Measurements from ENCODE around the gene CCDC51.

CCDC51 gene

DNA sequence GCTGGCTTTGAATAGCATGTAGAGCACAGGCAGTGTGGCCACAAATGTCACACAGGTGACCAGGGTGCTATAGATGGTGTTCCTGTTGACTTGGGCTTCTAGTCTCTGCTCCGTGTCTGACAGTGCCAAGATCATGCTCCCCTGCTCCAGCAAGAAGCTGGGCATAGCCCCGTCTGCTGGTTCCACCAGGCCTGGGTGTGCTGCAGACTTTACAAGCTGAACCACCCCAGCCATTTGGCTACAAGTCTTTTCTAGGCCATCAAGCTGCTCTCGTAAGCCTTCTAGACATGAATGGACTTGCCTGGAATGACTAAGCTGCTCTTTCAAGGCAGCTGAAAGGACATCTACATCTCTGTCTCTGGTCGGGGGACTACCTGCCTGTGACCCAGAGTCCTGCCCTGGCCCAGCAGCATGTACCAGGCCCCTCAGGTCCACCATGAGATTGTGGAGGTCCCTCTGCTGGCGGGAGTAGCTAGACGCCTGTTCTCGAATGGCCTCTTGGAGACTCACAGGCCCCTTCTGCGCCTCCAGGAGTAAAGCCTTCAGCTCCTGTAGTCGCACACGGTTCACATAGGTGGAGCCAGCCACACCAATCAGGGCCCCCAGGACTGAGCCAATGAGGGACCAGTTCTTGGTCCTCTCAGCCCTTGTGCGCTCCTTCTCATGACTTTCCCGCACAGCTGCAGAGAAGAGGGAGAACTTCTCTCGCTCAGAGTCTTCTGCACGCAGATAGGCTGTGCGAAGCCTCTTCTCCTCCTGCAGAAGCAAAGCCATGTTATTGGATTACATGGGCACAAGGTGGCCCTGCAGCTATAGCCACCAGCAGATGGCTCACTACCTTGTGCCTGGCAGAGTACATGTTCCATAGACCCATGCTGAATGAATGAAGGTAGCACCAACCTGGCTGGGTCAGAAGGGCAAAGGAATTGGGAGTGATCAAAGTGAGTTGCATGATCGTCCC, 7.2 kb downstream of the CCDC51 start:
- no peak for DNase-seq

DNA sequence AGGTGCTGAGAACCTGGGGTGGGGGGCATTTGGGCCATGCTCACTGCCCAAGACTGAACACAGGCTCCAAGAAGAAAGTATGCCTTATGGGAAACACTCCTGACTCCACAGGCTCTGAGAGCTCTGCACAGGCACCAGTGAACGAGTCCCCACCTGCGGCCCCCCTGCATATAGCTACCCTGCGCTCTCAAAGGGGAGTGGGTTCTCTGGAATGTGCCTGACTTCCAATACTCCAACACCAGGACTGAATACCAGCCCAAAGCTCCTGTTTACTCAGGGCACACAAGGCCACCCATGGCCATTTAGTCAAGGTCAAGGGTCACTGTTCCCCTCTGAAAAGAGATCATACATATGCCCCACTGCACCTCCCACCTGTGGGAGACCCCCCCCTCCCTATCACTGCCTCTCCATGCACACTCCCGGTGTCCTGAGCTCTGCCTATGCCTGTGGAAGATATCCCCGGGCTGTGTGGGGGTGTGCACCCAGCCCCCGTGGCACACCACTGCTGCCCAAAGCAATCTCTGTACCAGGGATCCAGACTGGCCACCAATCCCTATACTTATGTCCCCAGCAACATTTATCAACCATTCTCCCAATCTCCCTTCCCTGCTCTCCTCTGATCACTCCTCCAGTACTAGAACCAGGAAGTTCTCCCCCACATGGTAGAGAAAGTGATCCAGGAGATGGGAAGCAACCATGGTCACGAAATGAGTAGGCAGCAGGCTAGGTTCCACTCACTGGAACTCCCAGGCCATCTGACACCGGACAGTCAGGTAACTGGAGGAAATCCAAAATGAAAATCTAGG, 8.5 kb downstream of the CCDC51 start:
- DNase-seq, result no peak

DNA sequence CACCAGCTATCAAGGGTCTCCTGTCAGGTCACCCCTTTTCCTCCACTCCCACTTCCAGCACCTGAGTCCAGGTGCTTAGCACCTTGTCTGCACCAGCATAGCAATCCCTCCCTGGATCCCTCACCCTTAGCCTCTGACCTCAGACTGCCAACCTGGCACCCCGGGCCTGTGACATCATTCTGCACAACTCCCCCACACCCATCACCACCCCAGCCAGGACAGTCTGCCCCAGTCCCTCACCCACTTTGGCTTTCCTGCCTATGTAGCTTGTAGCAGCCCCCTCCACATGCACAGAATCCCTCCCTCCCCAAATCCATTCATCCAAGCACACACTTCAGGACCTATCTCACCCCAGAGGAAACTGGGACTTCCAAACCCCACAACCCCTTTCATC, 9.2 kb downstream of the CCDC51 start:
- no peak for DNase-seq

DNA sequence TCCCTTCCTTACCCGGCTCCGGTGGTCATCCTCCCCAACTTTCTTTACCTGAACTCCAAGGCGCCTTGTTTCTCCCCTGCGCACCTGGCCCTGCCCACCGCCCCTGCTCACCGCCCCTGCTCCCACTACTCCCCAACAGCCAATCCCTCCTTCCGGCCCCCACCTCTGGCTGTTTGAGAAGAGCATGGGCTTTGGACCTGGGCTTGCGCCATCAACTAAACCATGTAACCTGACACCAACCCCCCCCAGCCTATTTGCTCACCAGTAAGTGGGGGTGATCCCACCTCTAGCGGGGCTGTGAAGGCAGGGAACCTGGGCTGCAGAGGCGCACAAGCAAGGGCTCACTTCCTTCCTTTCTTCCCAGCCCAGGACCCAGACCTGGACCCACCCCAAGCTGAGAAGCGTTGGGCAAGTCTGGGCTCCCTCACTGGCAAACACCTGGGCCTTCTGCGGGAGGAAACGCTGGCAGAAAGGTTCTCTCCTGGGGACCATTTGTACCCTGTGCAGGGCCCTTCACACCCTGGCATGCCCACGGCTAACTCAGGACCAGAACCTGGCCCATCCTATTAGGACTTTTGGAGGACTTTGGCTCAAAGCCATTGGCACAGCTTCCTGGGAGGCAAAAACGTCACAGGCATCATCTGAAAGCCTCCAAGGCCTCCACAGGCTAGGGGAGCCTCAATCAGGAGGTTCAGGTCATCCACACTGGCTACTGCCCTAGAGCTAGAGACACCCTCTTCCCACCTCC, 9.8 kb downstream of the CCDC51 start, which contains the start of gene PLXNB1:
Gene PLXNB1 (minus strand): TSS at position 127 of the 748 bp plus-strand sequence. CDS start 5,475 bp downstream, outside the sequence.
- no peak for DNase-seq

DNA sequence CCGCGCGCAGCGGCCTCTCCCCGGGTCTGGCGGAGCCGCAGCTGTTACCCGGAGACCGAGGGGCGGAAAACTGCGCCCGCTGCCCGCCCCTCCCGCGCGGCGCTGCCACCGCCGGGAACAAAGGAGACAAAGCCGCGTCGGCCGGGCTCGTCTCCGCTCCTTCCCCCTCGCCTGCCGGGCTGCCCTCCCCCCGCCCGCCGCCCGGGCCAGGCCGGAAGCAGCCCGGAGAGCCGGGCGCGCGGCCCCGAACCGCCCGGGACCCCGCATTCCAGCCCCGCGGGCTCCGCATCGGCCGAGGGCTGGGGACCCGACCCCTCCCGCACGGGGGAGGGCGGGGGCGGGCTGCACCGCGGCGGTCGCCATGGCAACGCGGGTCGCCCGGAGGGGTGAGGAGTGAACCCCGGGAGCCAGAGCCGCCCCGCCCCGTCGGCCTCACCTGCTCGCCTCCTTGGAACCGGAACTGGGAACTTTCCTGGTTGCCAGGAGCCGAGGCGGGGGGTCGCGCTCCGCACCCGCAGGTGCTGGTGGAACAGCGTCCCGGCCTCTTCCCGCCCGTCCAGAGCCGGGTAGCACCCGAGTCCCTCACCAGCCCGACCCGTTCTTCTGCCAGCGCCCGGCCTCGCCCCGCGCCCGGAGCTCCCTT, 10.5 kb downstream of the CCDC51 start:
- no peak for DNase-seq

DNA sequence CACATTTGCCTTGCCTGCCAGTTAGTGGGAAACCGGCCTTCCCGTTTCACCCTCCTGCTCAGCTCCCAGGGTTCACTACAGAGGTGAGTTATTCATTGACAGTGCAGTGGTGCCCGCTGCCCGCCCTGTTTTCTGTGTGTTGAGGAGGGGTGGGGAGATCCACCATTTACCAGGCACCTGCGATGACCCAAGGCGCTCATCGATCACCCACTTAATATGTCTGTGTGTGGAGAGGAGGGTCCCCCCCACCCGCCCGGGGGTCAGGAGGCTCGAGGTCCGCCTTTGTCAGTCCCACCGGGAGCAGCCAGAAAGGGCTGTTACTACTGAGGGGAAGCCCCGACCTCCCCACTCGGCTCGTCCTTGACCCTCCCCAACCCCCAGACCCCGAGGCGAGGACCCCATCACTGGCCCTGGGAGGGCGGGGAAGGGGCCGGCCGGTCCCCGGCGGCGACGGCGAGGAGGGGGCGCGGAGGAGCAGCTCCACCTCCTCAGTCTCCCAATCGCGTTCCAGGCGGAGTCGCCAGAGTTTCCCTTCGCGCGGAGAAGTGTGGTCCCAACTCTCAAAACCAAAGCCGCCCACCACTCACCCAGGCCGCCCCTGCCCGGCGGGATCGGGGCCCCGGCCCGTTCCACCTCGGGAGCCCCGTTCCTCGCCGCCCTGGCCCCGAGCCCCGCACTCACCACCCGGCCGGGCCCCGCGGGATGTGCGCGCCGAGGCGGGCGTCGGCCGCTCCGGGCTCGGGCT, 11.2 kb downstream of the CCDC51 start:
- no peak for DNase-seq

DNA sequence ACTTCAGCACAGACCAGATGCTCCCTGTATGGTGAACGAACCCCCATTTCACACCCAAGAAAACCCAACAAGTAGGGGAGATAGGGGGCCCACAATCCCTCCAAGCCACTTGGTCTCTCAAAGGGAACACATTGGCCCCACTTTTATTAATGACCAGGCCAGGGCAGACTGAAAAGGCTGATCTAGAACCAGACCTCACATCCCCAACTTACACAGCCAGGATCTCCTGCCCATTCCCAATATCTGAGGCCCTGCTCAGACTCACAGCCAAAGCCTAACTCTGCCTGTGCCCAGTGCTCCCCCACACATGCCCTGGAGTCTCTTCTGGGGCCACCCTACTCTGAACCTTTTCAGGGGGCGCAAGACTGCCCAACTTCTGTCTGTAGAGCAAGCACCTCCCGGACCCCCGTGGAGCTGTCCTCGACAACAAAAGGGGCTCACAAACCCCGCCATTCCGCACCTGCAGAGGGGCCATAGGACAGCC, 11.8 kb downstream of the CCDC51 start:
- DNase-seq, result no peak

DNA sequence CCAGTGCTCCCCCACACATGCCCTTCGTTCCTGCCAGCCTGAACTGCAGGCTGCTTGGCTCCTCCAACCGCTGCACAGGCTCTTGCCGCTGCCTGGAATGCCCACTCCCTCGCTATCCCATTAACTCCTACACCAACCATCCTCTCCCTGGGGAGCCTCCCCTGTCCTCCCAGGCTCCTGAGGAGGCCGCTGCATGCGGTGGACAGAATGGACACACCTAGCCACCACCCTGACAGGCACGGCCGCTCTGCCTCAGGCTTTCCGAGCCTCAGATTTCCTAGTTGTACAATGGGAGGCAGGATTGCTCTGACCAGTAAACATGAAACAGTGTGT, 12.3 kb downstream of the CCDC51 start:
- DNase-seq, result no peak

GRCh38 chr3:48426944-48427629, 12.8 kb downstream of the CCDC51 start:
- no peak for DNase-seq

DNA sequence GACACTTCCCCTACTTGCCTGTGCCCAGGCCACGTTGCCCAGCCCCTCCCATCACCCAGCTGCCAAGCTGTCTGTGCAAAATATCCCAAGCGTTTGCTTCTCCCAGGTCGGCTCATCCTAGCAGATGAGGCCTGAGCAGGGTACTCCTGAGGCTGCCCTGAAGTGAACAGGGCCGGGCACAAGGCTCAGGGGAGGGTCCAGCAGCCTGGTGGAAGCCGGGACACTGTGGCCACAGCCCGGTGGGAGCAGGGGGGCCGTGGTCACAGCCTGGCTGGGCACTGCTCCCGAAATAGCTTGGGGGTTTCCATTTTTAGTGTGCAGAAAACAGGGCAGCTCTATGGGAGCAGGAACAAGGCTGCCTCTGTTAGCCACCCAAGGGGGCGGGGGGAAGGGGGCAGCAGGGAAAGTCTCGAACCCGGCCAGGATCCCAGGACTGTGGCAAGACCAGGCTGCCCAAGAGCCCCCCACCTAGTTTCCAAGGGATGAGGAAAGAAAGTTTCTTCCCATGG, 13.5 kb downstream of the CCDC51 start:
- DNase-seq, result no peak

GRCh38 chr3:48425281-48425812, 14.6 kb downstream of the CCDC51 start:
- DNase-seq, result no peak

GRCh38 chr3:48423883-48424695, 15.8 kb downstream of the CCDC51 start:
- no peak for DNase-seq

GRCh38 chr3:48423241-48423882, 16.6 kb downstream of the CCDC51 start:
- DNase-seq, result no peak

- no peak for DNase-seq
Measured at GRCh38 chr3:48422681-48423080, 17.2 kb downstream of the CCDC51 start.

DNA sequence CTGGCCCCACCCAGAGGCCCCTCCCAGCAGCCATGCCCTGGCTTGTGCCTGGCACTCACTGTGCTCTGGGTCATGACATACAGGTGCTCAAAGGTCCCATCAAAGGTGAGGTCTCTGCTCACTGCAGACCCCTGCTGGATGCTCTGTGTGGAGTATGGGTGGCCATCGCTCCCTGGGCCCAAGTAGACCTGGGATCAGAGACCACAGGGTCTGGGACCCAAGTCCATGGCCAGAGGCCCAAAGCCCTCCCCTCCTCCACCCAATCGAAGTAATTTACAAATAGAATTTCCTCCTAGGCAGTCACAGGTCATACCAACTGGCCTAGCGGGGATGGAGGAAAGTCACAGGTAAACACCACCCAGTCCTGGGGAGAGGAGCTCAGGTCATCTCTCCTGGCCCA, 17.6 kb downstream of the CCDC51 start:
- no peak for DNase-seq

DNA sequence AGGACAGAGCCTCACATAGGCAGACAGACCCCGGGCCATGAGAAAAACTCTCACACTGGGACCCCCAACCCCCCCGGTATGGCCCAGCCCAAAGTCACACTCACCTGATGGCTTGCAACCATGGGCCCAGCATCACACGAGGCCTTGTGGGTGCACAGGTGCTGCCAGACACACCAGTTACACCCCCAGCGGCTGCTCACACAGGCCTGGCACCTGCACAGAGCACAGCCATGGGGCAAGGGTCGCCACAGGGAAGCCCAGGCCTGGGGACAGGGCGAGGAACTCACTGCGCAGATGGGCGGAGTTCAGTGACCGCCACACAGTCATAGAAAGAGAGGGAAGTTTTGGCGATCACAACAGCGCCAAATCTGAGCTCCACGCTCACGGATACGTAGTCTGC, 19.4 kb downstream of the CCDC51 start:
- no peak for DNase-seq

GRCh38 chr3:48419597-48419996, 20.3 kb downstream of the CCDC51 start:
- DNase-seq, result no peak

- no peak for DNase-seq
Measured at GRCh38 chr3:48419149-48419548, 20.8 kb downstream of the CCDC51 start.

GRCh38 chr3:48418651-48419050, 21.3 kb downstream of the CCDC51 start:
- DNase-seq, result no peak
